Natural killer cell (primary cell): Measurements from ENCODE around the gene ANKAR. TPM values are rescaled to one million over a fixed set of nuclear protein-coding genes. Genes with fewer than 3 reads are reported as not detected.
"Not testable (repeated sequence)": the region's sequence is repeated elsewhere in the genome, so short reads cannot be mapped to it uniquely, and the experiment has no call there.

Experiments used
- ATAC-seq, 3 donors: fragments of 150-1000 bp in 2 of 3; fragments of 200-7000 bp in 1 of 3; cut with Tn5 transposase; 1 replicate in 1 of 3; 2 replicates in 2 of 3; pipeline ENCODE4 v1.10.0; 2021; ENCODE audit warnings: mild to moderate bottlenecking in 2 of 3, moderate library complexity in 2 of 3
- DNase-seq, 2 donors: peaks; one replicate each; pipeline versions ENCODE4 v3.0.0 to v3.0.0-alpha.2; 2013 to 2021; ENCODE audit warnings: mixed read lengths in 1 of 2
- H3K27ac ChIP-seq: one replicate; pipeline ENCODE4 v1.5.1; 2013; ENCODE audit warnings: mild to moderate bottlenecking, low read length
- H3K27me3 ChIP-seq: one replicate; pipeline ENCODE4 v1.6.1; 2013; ENCODE audit warnings: low read length; ENCODE audit not compliant: control insufficient read depth, insufficient read depth
- H3K36me3 ChIP-seq: one replicate; pipeline ENCODE4 v1.6.1; 2013; ENCODE audit warnings: low read length; ENCODE audit not compliant: control insufficient read depth, insufficient read depth
- H3K4me1 ChIP-seq: one replicate; pipeline ENCODE4 v1.6.1; 2013; ENCODE audit warnings: low read length; ENCODE audit not compliant: control insufficient read depth, insufficient read depth
- H3K4me3 ChIP-seq: one replicate; pipeline ENCODE4 v1.5.1; 2013; ENCODE audit warnings: low read length
- H3K9me3 ChIP-seq: one replicate; pipeline ENCODE4 v1.6.1; 2013; ENCODE audit warnings: low read length; ENCODE audit not compliant: control insufficient read depth, insufficient read depth
- H3K27ac Mint-ChIP-seq, 2 donors: one replicate each; pipeline ENCODE4 v1.8.0; 2022; ENCODE audit warnings: mild to moderate bottlenecking in 2 of 2, mixed read lengths in 2 of 2, moderate library complexity in 1 of 2
- H3K27me3 Mint-ChIP-seq, 2 donors: one replicate each; pipeline ENCODE4 v1.8.0; 2022; ENCODE audit warnings: low read depth in 2 of 2, mixed read lengths in 2 of 2
- H3K36me3 Mint-ChIP-seq: one replicate; pipeline ENCODE4 v1.8.0; 2022; ENCODE audit warnings: mixed read lengths
- H3K4me1 Mint-ChIP-seq, 2 donors: one replicate each; pipeline ENCODE4 v1.8.0; 2022; ENCODE audit warnings: mixed read lengths in 2 of 2
- H3K4me3 Mint-ChIP-seq: one replicate; pipeline ENCODE4 v1.8.0; 2022; ENCODE audit warnings: mild to moderate bottlenecking, moderate library complexity, mixed read lengths
- H3K9me3 Mint-ChIP-seq, 2 donors: one replicate each; pipeline ENCODE4 v1.8.0; 2022; ENCODE audit warnings: mixed read lengths in 2 of 2
- CTCF ChIP-seq: fragments of 200-600 bp; IDR thresholded peaks from one replicate; pipeline ENCODE4 v1.8.0; 2022; ENCODE audit warnings: antibody characterized with exemption
- WGBS: methylation state at CpG from one replicate; pipeline ENCODE4 v1.1.7; 2013; ENCODE audit warnings: missing lambda C conversion rate; ENCODE audit not compliant: insufficient coverage; 5-methylcytosine and 5-hydroxymethylcytosine counted together
- intact Hi-C: fragments of 100-400 bp; cut with micrococcal nuclease; formaldehyde crosslinking; loops from one replicate; pipeline ENCODE4 v1.14.2; 2022
- total RNA-seq, 4 donors: library from RNA; stranded (reverse); fragments of 120-200 nt in 1 of 4; gene quantifications; one replicate each; pipeline versions ENCODE4 v1.2.3 to v1.2.4, GENCODE V29; 2013 to 2022

The ANKAR gene
- total RNA-seq, 3 donors from 2014 or later (not counting 1 experiment from before 2014, with no cell fraction given) = 12.9 to 18.0 (median 17.4) TPM

DNA sequence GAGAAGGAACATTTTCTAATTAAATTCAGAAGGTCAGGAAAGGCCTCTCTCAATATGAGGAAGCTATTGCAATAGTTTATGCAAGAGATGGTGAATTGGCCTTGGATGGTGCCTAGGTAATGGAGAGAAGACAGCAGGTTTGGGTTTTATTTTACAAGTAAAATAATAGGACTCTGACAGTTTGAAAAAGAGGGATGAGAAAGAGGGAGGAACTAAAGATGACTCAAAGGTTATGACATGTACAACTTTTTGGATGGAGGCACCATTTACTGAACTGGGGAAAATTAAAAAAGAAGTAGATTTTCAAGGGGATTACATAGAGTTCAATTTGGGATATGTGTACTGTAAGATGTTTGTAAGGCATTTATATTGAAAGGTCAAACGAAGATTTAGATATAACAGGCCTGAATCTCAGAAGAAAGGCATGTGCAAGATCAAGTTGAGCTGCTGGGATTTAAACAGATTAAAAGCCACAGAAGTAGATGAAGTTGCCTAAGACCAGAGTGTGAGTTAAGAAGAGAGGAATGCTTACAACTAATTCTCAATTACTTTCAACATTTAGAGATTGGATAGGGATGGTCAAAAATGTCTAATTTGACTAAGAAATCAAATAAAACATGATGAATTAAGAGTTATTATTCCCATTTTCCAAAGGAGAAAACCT lies 25.5 kb upstream of the ANKAR start:
- no peaks in the 10 kb centered on the region for H3K9me3 Mint-ChIP-seq
- Histone ChIP-seq H3K4me1 (no peaks in the 10 kb centered on the region), H3K9me3 (no peaks in the 10 kb centered on the region), H3K27me3 (no peaks in the 10 kb centered on the region), H3K4me3 (no peak overlapping the region), H3K36me3 (no peaks in the 10 kb centered on the region), H3K27ac (no peak overlapping the region)
- TF ChIP-seq CTCF = no peak
- intact Hi-C loops = no loop called here
- no peak overlapping the region for H3K27ac Mint-ChIP-seq
- peaks cover 0 to 7% of the 10 kb centered on the region in 2 donors for H3K27me3 Mint-ChIP-seq
- H3K36me3 Mint-ChIP-seq = no peaks in the 10 kb centered on the region
- DNase-seq (no peak), ATAC-seq (no peak)
- H3K4me3 Mint-ChIP-seq = no peak overlapping the region
- WGBS = 93% methylated on average over 1 of the region's 1 CpG
- H3K4me1 Mint-ChIP-seq = no peaks in the 10 kb centered on the region

DNA sequence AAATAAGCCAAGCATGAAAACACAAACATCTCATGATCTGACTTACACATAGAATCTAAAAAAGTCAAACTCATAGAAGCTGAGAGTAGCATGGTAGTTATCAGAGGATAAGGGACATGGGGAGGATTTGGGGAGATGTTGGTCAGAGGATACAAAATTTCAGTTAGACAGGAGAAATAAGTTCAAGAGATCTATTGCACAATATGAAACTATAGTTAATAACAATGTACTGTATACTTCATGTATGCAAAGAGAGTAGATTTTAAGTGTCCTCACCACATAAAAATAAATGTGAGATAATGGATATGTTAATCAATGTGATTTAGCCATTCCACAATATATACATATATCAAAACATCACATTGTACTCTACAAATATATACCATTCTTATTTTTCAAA lies 23.2 kb upstream of the ANKAR start:
- Histone ChIP-seq H3K36me3 (no peaks in the 10 kb centered on the region), H3K4me3 (no peak overlapping the region), H3K9me3 (no peaks in the 10 kb centered on the region), H3K27ac (no peak overlapping the region), H3K4me1 (no peaks in the 10 kb centered on the region), H3K27me3 (no peaks in the 10 kb centered on the region)
- intact Hi-C loops = no loop called here
- Mint-ChIP-seq H3K27ac (no peak overlapping the region), H3K9me3 (no peaks in the 10 kb centered on the region), H3K36me3 (no peaks in the 10 kb centered on the region), H3K4me3 (no peak overlapping the region), H3K4me1 (no peaks in the 10 kb centered on the region), H3K27me3 (peaks cover 0 to 1% of the 10 kb centered on the region in 2 donors)
- DNase-seq (no peak), ATAC-seq (no peak)
- TF ChIP-seq CTCF = no peak

GRCh38 chr2:189653464-189653863 lies 21.0 kb upstream of the ANKAR start:
- H3K4me3 ChIP-seq, H3K4me3 Mint-ChIP-seq, intact Hi-C loops, H3K27ac ChIP-seq, H3K27me3 Mint-ChIP-seq, H3K27ac Mint-ChIP-seq, DNase-seq, ATAC-seq, H3K9me3 ChIP-seq, H3K36me3 Mint-ChIP-seq, H3K4me1 ChIP-seq, H3K36me3 ChIP-seq, H3K9me3 Mint-ChIP-seq, H3K27me3 ChIP-seq: not testable (repeated sequence)
- WGBS = 93% methylated on average over 24 of the region's 29 CpGs
- peaks cover 16 to 17% of the 10 kb centered on the region in 2 donors for H3K4me1 Mint-ChIP-seq

DNA sequence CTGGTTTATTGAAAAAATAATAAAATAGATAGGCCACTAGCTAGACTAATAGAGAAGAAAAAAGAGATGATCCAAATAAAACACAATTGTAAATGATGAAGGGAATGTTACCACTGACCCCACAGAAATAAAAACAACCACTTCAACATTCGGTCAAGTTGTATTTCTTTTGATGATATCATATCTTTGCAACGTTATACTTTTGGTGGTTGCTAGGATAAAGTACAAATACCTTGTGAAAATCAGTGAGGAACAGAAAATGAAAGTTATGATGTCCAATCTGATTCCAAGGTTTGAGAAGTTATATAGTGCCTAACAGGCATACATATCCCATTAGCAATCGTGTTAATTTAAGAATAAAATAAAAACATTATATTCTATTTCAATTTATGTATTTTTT lies 19.8 kb upstream of the ANKAR start:
- H3K27me3 Mint-ChIP-seq = no peaks in the 10 kb centered on the region
- intact Hi-C loops = no loop called here
- no peaks in the 10 kb centered on the region for H3K27me3 ChIP-seq
- H3K36me3 Mint-ChIP-seq = no peaks in the 10 kb centered on the region
- WGBS = 17% methylated on average over 1 of the region's 3 CpGs
- DNase-seq (no peak), ATAC-seq (no peak)
- no peaks in the 10 kb centered on the region for H3K9me3 ChIP-seq
- H3K27ac ChIP-seq = no peak overlapping the region
- no peak overlapping the region for H3K27ac Mint-ChIP-seq
- no peaks in the 10 kb centered on the region for H3K9me3 Mint-ChIP-seq
- peaks cover 19 to 21% of the 10 kb centered on the region in 2 donors for H3K4me1 Mint-ChIP-seq
- no peak overlapping the region for H3K4me3 Mint-ChIP-seq
- no peak for TF ChIP-seq CTCF
- no peak overlapping the region for H3K4me3 ChIP-seq
- H3K4me1 ChIP-seq = peaks cover 18% of the 10 kb centered on the region
- no peaks in the 10 kb centered on the region for H3K36me3 ChIP-seq
